ENCODE results near the gene NRBP1. TPM values are rescaled to one million over a fixed set of nuclear protein-coding genes. Genes with fewer than 3 reads are reported as not detected.

The NRBP1 gene
- total and polyA plus RNA-seq, 2 donors from 2014 or later: 56.5 to 69.5 TPM

DNA sequence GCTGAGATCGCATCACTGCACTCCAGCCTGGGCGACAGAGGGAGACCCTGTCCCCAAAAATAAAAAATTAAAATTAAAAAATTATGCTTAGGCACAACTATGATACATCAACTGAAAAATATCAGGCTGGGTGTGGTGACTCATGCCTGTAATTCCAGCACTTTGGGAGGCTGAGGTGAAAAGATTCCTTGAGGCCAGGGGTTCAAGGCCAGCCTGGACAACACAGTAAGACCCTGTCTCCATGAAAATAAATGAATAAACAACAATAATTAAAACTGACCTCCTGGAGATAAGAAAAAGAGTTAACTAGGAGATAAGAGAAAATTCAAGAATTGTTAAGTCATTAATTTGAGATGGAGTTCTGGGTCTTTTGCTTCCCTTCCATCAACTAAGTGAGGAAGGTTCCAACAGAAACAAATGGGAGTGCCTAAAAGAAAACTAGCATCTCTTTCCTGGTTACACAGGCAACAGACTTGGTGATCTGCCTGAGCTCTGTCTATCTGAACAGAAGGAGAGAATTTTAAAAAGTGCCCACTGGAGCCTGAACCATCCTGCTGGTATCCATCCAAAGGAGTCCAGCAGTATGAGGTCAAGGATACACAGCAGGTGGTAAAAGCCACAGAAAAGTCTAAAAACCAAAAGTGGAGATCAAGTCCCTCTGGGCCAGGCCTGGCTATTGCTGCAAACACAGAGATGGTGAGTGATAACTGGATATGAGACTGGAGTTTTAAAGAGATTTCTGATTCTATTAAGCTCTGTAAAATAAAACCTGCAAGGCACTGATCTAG lies 27.9 kb upstream of the NRBP1 start:
- TF ChIP-seq, protein P1, sequence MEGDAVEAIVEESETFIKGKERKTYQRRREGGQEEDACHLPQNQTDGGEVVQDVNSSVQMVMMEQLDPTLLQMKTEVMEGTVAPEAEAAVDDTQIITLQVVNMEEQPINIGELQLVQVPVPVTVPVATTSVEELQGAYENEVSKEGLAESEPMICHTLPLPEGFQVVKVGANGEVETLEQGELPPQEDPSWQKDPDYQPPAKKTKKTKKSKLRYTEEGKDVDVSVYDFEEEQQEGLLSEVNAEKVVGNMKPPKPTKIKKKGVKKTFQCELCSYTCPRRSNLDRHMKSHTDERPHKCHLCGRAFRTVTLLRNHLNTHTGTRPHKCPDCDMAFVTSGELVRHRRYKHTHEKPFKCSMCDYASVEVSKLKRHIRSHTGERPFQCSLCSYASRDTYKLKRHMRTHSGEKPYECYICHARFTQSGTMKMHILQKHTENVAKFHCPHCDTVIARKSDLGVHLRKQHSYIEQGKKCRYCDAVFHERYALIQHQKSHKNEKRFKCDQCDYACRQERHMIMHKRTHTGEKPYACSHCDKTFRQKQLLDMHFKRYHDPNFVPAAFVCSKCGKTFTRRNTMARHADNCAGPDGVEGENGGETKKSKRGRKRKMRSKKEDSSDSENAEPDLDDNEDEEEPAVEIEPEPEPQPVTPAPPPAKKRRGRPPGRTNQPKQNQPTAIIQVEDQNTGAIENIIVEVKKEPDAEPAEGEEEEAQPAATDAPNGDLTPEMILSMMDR (IDR thresholded peaks at IDR 0.05; ENCODE audit: borderline replicate concordance, extremely low read depth, insufficient read depth): no peak
- Histone ChIP-seq H3K36me3 (ENCODE audit: control insufficient read depth in 2 of 3, insufficient read depth in 3 of 3, low read length in 3 of 3) (no peaks in the 10 kb centered on the region), H3K4me1 (ENCODE audit: control insufficient read depth in 2 of 3, insufficient read depth in 2 of 3, low read depth in 1 of 3, low read length in 3 of 3) (no peaks in the 10 kb centered on the region), H3K27ac (ENCODE audit: low read depth in 2 of 2, low read length in 2 of 2) (no peak overlapping the region), H3K4me3 (ENCODE audit: low read length in 3 of 3) (no peak overlapping the region), H3K27me3 (ENCODE audit: control insufficient read depth, insufficient read depth, low read length) (no peaks in the 10 kb centered on the region), H3K9me3 (ENCODE audit: control insufficient read depth in 2 of 3, insufficient read depth in 1 of 3, low read length in 3 of 3) (no peaks in the 10 kb centered on the region), H3K9ac (ENCODE audit: low read length in 3 of 3) (no peak overlapping the region)
- DNase-seq: no peak
- no peak for FAIRE-seq
- intact Hi-C loops (cut with DNase I): no loop called here

DNA sequence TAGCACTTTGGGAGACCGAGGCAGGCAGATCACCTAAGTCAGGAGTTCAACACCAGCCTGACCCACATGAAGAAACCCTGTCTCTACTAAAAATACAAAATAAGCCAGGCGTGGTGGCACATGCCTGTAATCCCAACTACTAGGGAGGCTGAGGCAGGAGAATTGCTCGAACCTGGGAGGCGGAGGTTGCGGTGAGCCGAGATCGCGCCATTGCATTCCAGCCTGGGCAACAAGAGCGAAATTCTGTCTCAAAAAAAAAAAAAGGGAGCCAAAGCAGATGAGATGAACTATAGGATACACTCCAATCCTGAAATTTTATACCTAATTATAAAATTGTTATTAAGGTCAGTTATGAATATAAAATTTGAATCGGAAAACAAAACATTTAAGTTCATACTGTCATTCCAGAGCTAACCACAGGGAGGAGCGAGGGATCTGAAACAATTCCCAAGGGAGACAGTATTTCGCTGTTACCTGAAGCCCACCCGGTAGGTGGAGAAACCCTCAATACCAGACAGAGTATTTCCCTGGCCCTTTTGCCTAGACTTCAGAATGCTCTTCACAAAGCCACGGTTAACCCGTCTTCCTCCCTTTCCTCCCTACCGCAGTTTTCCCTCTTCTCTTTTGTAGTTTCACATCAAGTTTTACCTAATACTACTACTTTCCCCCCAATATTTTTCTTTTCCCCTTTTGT lies 20.5 kb upstream of the NRBP1 start:
- Histone ChIP-seq H3K27ac (ENCODE audit: low read depth in 2 of 2, low read length in 2 of 2) (no peak overlapping the region), H3K9ac (ENCODE audit: low read length in 3 of 3) (peak overlapping the region in 1 of 3 donors; percentile 24), H3K9me3 (ENCODE audit: control insufficient read depth in 2 of 3, insufficient read depth in 1 of 3, low read length in 3 of 3) (no peaks in the 10 kb centered on the region), H3K27me3 (ENCODE audit: control insufficient read depth, insufficient read depth, low read length) (no peaks in the 10 kb centered on the region), H3K36me3 (ENCODE audit: control insufficient read depth in 2 of 3, insufficient read depth in 3 of 3, low read length in 3 of 3) (no peaks in the 10 kb centered on the region), H3K4me3 (ENCODE audit: low read length in 3 of 3) (peak overlapping the region; percentile 56 to 86 (median 81)), H3K4me1 (ENCODE audit: control insufficient read depth in 2 of 3, insufficient read depth in 2 of 3, low read depth in 1 of 3, low read length in 3 of 3) (peaks cover 0 to 7% (median 7%) of the 10 kb centered on the region in 3 donors)
- intact Hi-C loops (cut with DNase I): no loop called here
- DNase-seq: peak in 4 of 5 donors; percentile 59 to 81 (median 67)
- TF ChIP-seq, protein P1 (IDR thresholded peaks at IDR 0.05; ENCODE audit: borderline replicate concordance, extremely low read depth, insufficient read depth): peak; percentile 57
- FAIRE-seq: no peak

DNA sequence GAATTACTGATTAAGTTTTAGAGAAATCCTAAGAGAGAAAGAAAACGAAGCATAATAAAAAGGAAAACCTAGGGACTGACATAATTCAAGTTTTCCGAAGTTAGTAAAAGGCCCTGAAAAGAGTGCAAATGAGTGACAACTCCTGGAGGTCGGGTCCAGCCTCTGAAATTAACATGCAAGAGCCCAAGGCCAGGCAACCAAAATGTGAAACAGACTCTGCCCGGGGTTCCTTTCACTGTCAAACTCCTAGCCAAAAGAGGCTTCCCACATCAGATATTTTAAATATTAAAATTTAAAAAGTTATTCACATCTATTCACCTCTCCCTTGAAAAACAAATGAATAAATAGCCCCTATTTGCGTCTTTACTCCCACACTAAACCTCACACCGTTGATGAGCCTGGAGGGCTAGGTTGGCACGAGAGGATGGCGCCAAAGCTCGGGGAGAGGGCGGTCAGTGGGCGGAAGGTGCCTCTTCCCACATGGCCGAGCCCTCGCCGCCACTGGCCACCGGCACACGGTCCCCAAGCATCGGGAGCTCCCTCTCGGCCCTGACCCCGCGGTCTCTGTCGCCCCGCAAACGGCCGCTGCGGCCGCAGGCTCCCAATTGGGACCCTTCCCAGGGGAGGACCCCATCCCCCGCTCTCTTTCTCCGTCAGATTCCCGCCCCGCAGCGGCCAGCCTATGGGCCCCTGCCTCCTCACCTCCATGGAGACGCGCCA lies 19.7 kb upstream of the NRBP1 start:
- H3K9me3 ChIP-seq (ENCODE audit: control insufficient read depth in 2 of 3, insufficient read depth in 1 of 3, low read length in 3 of 3): no peaks in the 10 kb centered on the region
- H3K9ac ChIP-seq (ENCODE audit: low read length in 3 of 3): peak overlapping the region; percentile 24 to 78 (median 71)
- H3K4me1 ChIP-seq (ENCODE audit: control insufficient read depth in 2 of 3, insufficient read depth in 2 of 3, low read depth in 1 of 3, low read length in 3 of 3): peaks cover 0 to 7% (median 7%) of the 10 kb centered on the region in 3 donors
- H3K27ac ChIP-seq (ENCODE audit: low read depth in 2 of 2, low read length in 2 of 2): peak overlapping the region; percentile 71 to 75
- no peaks in the 10 kb centered on the region for H3K36me3 ChIP-seq (ENCODE audit: control insufficient read depth in 2 of 3, insufficient read depth in 3 of 3, low read length in 3 of 3)
- peak in 2 of 5 donors; percentile 40 to 83 for DNase-seq
- peak overlapping the region; percentile 23 to 86 (median 81) for H3K4me3 ChIP-seq (ENCODE audit: low read length in 3 of 3)
- H3K27me3 ChIP-seq (ENCODE audit: control insufficient read depth, insufficient read depth, low read length): no peaks in the 10 kb centered on the region
- FAIRE-seq: no peak
- TF ChIP-seq, protein P1 (IDR thresholded peaks at IDR 0.05; ENCODE audit: borderline replicate concordance, extremely low read depth, insufficient read depth): no peak
- intact Hi-C loops (cut with DNase I): no loop called here

Measured in kidney (tissue), 14 donors.